AG10803 (cell line): ENCODE results near the gene SH3PXD2B.
"Not testable (repeated sequence)": the region's sequence is repeated elsewhere in the genome, so short reads cannot be mapped to it uniquely, and the experiment has no call there.

Source experiments
- DNase-seq: peaks from one replicate; pipeline ENCODE4 v3.0.0; 2010; ENCODE audit warnings: low read depth
- H3K4me3 ChIP-seq: 2 replicates; pipeline ENCODE4 v1.5.1; 2011; ENCODE audit warnings: mild to moderate bottlenecking, low read length, control low read depth
- CTCF ChIP-seq: conservative IDR thresholded peaks from 2 replicates; pipeline ENCODE4 v1.5.1; 2011; ENCODE audit warnings: mild to moderate bottlenecking, low read length, control low read depth, inconsistent platforms

SH3PXD2B gene

GRCh38 chr5:172404746-172405145, 49.6 kb downstream of the SH3PXD2B start:
- no peak overlapping the region for H3K4me3 ChIP-seq
- no peak for TF ChIP-seq CTCF
- no peak for DNase-seq

GRCh38 chr5:172403817-172404216, 50.5 kb downstream of the SH3PXD2B start:
- TF ChIP-seq CTCF = no peak
- no peak for DNase-seq
- H3K4me3 ChIP-seq = no peak overlapping the region

- no peak overlapping the region for H3K4me3 ChIP-seq
- no peak for TF ChIP-seq CTCF
- peak; percentile 60 for DNase-seq
These were observed 51.0 kb downstream of the SH3PXD2B start for GRCh38 chr5:172403189-172403796.

DNA sequence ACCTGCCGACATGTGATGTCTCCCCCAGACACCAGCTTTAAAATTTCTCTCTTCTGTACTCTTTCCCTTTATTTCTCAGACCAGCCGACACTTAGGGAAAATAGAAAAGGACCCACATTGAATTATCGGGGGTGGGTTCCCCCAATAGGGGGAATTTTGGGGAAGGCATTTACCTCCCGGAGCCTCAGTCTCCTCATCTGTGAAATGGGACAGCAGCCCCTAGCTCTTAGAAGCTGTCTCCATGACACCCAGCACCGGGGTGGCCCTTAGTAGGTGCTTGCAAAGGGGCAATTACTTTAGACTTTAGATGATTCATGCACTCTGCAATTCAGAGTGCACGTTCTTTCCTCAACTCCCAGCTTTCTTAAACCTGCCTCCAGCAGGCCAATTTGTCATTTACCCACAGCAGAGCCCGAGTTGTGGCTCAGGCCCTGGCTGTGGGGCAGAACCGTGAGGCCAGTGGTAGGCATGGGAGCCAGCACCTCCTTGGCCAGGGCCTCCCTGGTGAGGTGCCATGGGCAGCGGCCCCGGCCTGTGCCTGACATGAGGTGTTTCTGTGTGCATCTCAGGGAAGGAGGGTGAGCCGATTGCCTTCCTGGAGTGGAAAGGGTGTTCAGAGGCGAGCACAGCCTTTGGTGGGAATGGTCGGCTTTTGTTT, 51.7 kb downstream of the SH3PXD2B start:
- no peak overlapping the region for H3K4me3 ChIP-seq
- no peak for TF ChIP-seq CTCF
- DNase-seq = no peak

GRCh38 chr5:172402031-172402430, 52.3 kb downstream of the SH3PXD2B start:
- H3K4me3 ChIP-seq, DNase-seq: not testable (repeated sequence)

- no peak for TF ChIP-seq CTCF
- H3K4me3 ChIP-seq = no peak overlapping the region
- no peak for DNase-seq
These were observed 54.5 kb downstream of the SH3PXD2B start for GRCh38 chr5:172399826-172400225.

GRCh38 chr5:172399336-172399735, 55.0 kb downstream of the SH3PXD2B start:
- no peak for TF ChIP-seq CTCF
- DNase-seq = no peak
- no peak overlapping the region for H3K4me3 ChIP-seq

DNA sequence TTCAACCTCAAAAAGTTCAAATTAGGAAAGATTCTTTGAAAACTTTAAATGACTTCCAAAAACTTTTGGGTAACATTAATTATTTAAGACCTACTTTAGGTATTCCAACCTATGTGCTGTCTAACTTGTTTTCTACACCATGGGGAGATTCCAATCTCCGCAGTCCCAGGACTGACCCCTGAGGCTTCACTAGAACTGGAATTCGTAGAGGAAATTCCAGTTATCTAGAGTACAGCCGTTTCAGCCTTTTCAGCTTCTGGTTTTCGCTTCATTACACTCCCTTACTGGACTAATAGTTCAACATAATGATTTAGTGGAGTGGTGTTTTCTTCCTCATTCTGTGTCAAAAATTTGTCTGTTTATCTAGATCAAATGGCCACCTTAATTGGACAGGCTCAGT, 55.7 kb downstream of the SH3PXD2B start:
- not testable (repeated sequence) for DNase-seq, H3K4me3 ChIP-seq

DNA sequence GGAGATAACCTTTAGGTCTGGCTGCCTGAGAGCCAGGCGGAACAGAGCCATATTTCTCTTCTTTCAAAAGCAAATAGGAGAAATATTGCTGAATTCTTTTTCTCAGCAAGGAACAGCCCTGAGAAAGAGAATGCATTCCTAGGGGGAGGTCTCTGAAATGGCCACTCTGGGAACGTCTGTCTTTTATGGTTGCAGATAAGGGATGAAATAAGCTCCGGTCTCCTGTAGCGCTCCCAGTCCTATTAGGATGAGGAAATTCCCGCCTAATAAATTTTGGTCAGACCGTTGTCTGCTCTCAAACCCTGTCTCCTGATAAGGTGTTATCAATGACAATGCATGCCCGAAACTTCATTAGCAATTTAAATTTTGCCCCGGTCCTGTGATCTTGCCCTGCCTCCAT, 57.3 kb downstream of the SH3PXD2B start:
- not testable (repeated sequence) for DNase-seq, H3K4me3 ChIP-seq
